Measurements from ENCODE around the gene NUP210.
"Not testable (repeated sequence)": the region's sequence is repeated elsewhere in the genome, so short reads cannot be mapped to it uniquely, and the experiment has no call there.

Gene NUP210

DNA sequence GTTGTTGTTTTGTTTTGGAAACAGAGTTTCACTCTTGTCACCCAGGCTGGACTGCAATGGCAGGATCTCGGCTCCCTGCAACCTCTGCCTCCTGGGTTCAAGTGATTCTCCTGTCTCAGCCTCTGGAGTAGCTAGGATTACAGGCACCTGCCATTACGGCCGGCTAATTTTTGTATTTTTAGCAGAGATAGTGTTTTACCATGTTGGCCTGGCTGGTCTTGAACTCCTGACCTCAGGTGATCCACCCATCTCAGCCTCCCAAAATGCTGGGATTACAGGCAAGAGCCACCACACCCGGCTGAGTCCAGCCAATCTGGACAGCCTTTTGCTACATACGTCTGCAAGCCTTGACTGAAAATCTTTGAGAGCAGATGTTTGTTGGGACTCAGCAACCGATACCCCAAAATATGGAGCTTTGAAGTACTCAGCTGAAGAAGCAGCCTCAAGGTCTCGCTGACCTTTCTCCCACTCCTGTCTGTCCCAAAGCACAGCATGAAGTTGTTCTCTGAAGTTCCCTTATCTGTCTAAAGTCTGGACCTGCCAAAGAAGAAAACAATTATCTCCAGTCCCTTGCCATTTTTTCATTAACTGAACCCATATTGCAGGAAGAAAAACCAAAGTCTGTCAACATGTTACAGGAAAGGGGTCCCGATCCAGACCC, 9.6 kb upstream of the NUP210 start:
- DNase-seq (ENCODE audit: low read depth in 2 of 2), result no peak

GRCh38 chr3:13428678-13429077, 8.6 kb upstream of the NUP210 start:
- DNase-seq (ENCODE audit: low read depth in 2 of 2), result not testable (repeated sequence)

DNA sequence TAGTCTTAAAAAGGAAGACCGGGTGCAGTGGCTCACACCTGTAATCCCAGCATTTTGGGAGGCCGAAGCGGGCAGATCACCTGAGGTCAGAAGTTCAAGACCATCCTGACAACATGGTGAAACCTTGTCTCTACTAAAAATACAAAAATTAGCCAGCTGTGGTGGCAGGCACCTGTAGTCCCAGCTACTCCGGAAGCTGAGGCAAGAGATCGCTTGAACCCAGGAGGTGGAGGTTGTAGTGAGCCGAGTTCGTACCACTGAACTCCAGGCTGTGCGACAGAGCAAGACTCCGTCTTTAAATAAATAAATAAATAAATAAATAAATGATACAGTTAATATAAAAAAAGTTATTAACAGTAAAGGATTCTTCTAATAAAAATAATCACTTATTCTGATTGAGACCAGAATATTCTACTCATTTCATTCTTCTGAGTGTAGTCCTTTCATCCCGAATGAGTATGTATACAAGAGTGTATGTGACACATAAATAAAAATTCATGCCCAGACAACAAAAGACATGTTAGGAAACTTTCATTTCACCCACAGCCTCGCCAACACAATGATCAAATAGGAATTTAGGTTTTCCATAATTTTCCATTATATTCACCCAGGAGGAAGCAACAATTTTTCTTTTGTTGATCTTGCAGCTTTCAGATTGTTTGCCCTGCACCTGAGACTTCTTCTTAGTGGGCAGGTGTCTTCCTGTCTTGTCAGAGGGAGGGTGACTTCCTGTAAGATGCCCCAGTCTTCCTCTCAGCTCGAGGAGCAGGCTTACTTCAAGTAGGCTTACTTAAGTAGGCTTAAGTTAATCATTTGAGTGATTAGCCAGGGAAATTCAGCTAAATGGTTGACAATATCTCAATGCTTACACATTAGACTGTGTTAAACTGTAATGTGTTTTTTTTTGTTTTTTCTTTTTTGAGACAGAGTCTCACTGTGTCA, 7.8 kb upstream of the NUP210 start:
- peak in 1 of 2 donors; percentile 34 for DNase-seq (ENCODE audit: low read depth in 2 of 2)

GRCh38 chr3:13426591-13426990, 6.5 kb upstream of the NUP210 start:
- no peak for DNase-seq (ENCODE audit: low read depth in 2 of 2)

DNA sequence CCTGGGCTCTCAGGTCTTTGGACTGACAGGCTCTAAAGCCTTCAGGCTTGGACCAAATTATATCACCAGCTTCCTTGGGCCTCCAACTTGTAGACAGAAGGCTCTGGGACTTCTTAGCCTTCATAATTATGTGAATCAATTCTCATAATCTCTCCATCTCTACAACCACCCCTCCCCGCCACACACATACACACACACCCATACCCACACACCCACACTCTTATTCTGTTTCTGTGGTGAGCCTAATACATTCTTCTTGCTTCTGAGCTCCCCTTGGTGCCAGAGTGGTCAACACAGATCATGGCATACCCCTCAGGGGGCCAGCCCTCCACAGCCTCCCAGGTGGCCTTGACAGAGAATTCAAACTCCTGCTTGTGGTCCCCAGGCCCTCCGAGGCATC, 5.6 kb upstream of the NUP210 start:
- DNase-seq (ENCODE audit: low read depth in 2 of 2), result no peak

GRCh38 chr3:13424865-13425617, 4.9 kb upstream of the NUP210 start:
- DNase-seq (ENCODE audit: low read depth in 2 of 2), result no peak

DNA sequence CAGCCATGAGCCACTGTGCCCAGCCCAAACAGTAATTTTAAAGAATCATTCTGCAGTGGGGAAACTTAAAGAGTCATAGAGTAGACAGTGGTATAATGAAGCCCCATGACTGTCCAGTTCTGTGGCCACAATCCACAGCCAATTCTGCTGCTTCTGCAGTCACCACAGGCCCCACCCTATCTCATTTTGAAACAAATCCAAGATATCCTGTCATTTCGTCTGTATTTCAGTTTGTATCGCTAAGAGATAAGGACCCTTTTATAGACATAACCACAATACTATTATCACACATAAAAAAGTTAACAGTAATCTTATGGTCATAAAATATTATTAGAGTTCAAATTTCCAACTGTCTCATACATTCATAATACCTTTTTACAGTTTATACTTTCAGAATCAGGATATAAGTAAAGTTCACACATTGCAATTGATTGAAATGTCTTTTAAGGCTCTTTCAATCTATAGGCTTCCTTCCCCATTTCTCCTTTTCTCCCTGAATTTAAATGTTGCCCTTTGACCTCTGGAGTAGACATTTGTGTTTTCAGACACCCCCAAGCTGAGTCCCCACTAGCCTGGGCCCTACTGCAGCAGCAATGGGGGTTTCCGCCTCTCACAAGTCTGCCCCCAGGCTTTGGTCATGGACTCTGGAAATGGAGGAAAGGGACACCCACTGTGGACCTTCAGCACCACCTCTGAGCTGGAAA, 4.2 kb upstream of the NUP210 start:
- no peak for DNase-seq (ENCODE audit: low read depth in 2 of 2)

- peak; percentile 49 to 64 for DNase-seq (ENCODE audit: low read depth in 2 of 2)
Measured at GRCh38 chr3:13420831-13421765, 976 bp upstream of the NUP210 start.

DNA sequence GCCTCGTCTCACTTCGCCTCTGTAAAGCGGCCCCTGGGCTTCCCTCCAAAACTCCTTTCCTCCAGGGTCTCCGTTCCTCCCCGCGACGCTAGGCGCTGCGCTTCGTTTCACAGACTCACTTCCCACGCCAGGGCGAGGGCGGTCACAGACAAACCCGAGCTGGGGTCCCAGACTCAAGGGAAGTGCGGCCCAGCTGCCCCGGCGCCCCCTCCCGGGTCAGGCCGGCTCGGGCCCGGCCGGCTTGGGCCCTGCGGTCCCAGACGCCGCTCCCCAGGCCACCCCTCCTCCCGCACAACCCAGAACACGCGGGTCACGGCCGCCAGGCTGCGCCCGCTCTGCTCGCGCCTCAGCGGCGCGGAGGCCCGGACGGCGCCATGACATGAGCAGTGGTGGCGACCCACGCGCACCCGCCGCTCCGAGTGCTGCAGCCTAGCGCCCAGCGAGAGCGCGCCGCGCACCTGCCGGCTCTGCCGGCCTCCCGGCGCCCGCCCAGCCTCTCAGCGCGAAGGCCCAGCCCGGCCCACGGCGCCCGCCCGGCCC, 547 bp downstream of the NUP210 start:
- peak; percentile 52 to 57 for DNase-seq (ENCODE audit: low read depth in 2 of 2)

DNA sequence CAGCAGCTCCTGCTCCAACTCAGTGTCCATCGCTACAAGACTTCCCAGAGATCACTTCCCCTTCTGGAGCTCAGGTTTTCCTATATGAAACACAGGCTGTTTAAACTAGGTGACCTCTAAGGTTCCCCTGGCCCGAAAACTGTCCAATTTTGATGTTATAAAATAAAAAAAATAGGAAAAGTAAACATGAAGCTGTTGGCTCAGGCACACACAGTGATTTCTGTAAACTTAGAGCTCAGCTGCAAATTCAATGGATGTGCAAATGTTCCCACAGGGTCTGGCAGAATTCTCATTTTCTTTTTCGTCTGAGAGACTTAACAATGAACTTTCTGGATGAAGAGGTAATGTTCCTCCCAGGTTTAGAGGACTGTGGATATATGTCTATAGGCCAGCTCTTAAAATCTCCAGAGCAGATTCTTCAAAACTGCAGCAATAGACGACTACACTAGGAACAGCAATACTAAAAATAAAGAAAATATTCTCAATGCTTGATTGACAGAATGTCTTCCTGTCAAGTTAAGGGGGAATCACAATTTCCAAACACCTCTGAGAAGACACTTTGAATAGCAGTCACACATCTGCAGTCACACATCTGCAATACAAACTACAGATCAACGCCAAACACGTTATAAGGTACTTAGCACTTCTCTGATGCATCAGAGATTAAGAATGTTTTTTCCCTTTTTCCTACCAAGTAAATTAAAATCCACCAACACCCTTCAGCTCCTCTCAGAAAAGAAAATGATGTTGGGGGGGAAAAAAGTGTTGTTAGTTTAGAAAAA, 2.8 kb downstream of the NUP210 start:
- no peak for DNase-seq (ENCODE audit: low read depth in 2 of 2)

GRCh38 chr3:13415997-13416793, 3.9 kb downstream of the NUP210 start:
- no peak for DNase-seq (ENCODE audit: low read depth in 2 of 2)

GRCh38 chr3:13415236-13415986, 4.7 kb downstream of the NUP210 start:
- no peak for DNase-seq (ENCODE audit: low read depth in 2 of 2)

DNA sequence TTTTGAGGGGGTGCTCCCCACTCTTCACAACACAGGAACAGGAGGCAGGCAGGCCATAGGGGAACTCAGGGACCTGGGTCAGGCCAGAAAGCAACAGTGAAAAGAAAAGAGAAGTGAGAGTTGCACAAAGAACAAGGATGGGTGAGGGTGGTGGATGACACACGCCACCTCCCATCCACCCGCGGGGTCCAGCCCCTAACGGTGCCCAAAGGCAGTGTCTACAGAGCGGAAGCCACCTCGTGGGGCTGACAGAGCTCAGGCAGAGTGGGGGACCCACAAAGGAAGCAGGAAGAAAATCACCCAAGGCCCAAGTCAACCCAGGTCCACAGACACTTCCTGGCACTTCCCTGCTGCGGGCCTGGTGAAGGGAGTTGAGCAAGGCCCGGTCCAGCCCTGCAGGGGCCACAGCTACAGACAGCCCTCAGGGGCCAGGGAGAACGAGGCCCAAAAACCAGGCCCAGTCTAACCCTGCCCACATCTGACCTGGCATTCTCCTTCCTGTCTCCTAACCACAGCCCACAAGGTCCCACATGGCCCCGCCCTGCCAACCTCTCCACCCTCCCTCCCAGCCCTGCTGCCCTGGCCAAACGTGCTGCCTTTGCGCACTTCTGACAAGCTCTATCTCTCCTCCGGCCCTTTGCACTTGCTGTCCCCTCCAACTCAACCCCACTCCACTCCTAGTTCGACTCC, 5.9 kb downstream of the NUP210 start:
- DNase-seq (ENCODE audit: low read depth in 2 of 2), result peak; percentile 38 to 42

- no peak for DNase-seq (ENCODE audit: low read depth in 2 of 2)
Measured at GRCh38 chr3:13411186-13411860, 8.8 kb downstream of the NUP210 start.

DNA sequence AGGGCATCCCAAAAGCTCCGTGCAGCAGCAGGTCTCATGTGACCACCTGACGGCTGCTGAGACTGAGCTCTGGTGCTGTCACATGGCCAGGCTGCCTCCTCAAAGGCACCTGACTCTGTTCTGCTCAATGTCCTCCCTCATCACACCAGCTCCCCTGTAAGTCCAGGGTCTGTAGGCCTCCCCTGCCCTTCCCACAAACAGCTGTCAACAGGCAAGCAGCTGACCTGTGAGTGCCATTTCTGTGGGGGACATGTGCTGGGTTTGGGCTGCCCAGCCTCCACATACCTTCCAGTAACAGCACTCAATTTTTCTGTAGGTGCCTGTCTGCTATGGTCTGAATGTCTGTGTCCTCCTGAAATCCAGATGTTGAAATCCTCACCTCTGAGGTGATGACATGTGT, 11.2 kb downstream of the NUP210 start:
- no peak for DNase-seq (ENCODE audit: low read depth in 2 of 2)

DNA sequence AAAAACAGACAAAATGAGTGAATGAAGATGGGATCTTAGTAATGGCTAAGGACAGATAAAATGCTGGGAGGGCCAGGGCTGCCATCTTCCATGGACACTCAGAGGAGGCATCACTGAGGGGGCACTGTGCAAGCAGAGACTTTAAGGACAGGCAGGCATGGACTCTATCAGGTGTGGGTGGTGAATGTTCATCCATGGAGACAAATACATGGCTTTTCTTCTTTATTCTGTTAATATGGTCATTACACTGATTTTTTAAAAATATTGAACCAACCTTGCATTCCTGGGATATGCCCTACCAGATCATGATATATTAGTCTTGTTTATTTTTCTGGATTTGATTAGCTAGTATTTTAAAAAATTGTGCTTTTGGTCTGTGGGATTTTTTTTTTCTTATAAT, 12.2 kb downstream of the NUP210 start:
- no peak for DNase-seq (ENCODE audit: low read depth in 2 of 2)

GRCh38 chr3:13407475-13407874, 12.6 kb downstream of the NUP210 start:
- DNase-seq (ENCODE audit: low read depth in 2 of 2), result no peak

Measured in stimulated activated CD4-positive, alpha-beta T cell treated with anti-CD3 and anti-CD28 coated beads, Interleukin-1b, Interleukin-23, amount 100 ng/mL, for 4 hours (primary cell).